ENCODE results near the gene PLA2R1. TPM values are rescaled to one million over a fixed set of nuclear protein-coding genes. Genes with fewer than 3 reads are reported as not detected.
A peak's percentile ranks its signal among the peaks of the same experiment; 100 is the strongest.

Gene PLA2R1
- total RNA-seq, 1 donor from 2014 or later = 31.6 TPM

- ATAC-seq = peak; percentile 58
- intact Hi-C loops (cut with DNase I) = no loop called here
- DNase-seq (ENCODE audit: low spot score) = no peak
These were observed 102.0 kb downstream of the PLA2R1 start for GRCh38 chr2:159960414-159960813.

- DNase-seq (ENCODE audit: low spot score) (no peak), ATAC-seq (no peak)
- intact Hi-C loops (cut with DNase I) = no loop called here
These were observed 103.3 kb downstream of the PLA2R1 start for GRCh38 chr2:159959136-159959535.

- ATAC-seq (peak; percentile 41), DNase-seq (ENCODE audit: low spot score) (no peak)
- intact Hi-C loops (cut with DNase I) = no loop called here
These were observed 109.1 kb downstream of the PLA2R1 start for GRCh38 chr2:159953136-159953823.

- intact Hi-C loops (cut with DNase I) = no loop called here
- peak; percentile 80 for ATAC-seq
- no peak for DNase-seq (ENCODE audit: low spot score)
These were observed 116.0 kb downstream of the PLA2R1 start for GRCh38 chr2:159946326-159946999.

- intact Hi-C loops (cut with DNase I) = no loop called here
- ATAC-seq (no peak), DNase-seq (ENCODE audit: low spot score) (no peak)
These were observed 117.5 kb downstream of the PLA2R1 start for GRCh38 chr2:159944874-159945273.

GRCh38 chr2:159942146-159942545, 120.3 kb downstream of the PLA2R1 start:
- peak; percentile 8 for ATAC-seq
- intact Hi-C loops (cut with DNase I) = no loop called here

GRCh38 chr2:159941729-159942128, 120.7 kb downstream of the PLA2R1 start:
- no peak for DNase-seq (ENCODE audit: low spot score)
- ATAC-seq = no peak
- intact Hi-C loops (cut with DNase I) = no loop called here

More at GRCh38 chr2:159942146-159942545, 120.3 kb downstream of the PLA2R1 start:
- DNase-seq (ENCODE audit: low spot score) = no peak

- DNase-seq (ENCODE audit: low spot score) (no peak), ATAC-seq (peak; percentile 50)
- intact Hi-C loops (cut with DNase I) = no loop called here
These were observed 122.5 kb downstream of the PLA2R1 start for GRCh38 chr2:159939946-159940345.

- no peak for DNase-seq (ENCODE audit: low spot score)
- ATAC-seq = no peak
- intact Hi-C loops (cut with DNase I) = no loop called here
These were observed 124.0 kb downstream of the PLA2R1 start for GRCh38 chr2:159938395-159938794.

GRCh38 chr2:159936471-159936870, 125.9 kb downstream of the PLA2R1 start:
- no peak for ATAC-seq
- DNase-seq (ENCODE audit: low spot score) = no peak
- intact Hi-C loops (cut with DNase I) = no loop called here

- intact Hi-C loops (cut with DNase I) = no loop called here
- DNase-seq (ENCODE audit: low spot score) (no peak), ATAC-seq (peak; percentile 57)
These were observed 128.7 kb downstream of the PLA2R1 start for GRCh38 chr2:159933727-159934049.

- intact Hi-C loops (cut with DNase I) = no loop called here
- DNase-seq (ENCODE audit: low spot score) = no peak
- no peak for ATAC-seq
These were observed 129.2 kb downstream of the PLA2R1 start for GRCh38 chr2:159933040-159933726.

GRCh38 chr2:159926695-159927094, 135.7 kb downstream of the PLA2R1 start:
- DNase-seq (ENCODE audit: low spot score) (no peak), ATAC-seq (no peak)
- intact Hi-C loops (cut with DNase I) = no loop called here

GRCh38 chr2:159925975-159926374, 136.4 kb downstream of the PLA2R1 start:
- ATAC-seq = no peak
- intact Hi-C loops (cut with DNase I) = no loop called here
- no peak for DNase-seq (ENCODE audit: low spot score)

GRCh38 chr2:159922563-159922962, 139.9 kb downstream of the PLA2R1 start:
- DNase-seq (ENCODE audit: low spot score) (no peak), ATAC-seq (no peak)
- intact Hi-C loops (cut with DNase I) = no loop called here

- intact Hi-C loops (cut with DNase I) = no loop called here
- DNase-seq (ENCODE audit: low spot score) (peak; percentile 87), ATAC-seq (peak; percentile 88)
These were observed 140.5 kb downstream of the PLA2R1 start for GRCh38 chr2:159921752-159922404.

- intact Hi-C loops (cut with DNase I) = no loop called here
- no peak for DNase-seq (ENCODE audit: low spot score)
- no peak for ATAC-seq
These were observed 145.9 kb downstream of the PLA2R1 start for GRCh38 chr2:159916511-159916910.

GRCh38 chr2:159913900-159914299, 148.5 kb downstream of the PLA2R1 start:
- ATAC-seq = no peak
- intact Hi-C loops (cut with DNase I) = no loop called here

GRCh38 chr2:159912580-159912979, 149.8 kb downstream of the PLA2R1 start:
- intact Hi-C loops (cut with DNase I) = no loop called here
- DNase-seq (ENCODE audit: low spot score) (no peak), ATAC-seq (no peak)

More at GRCh38 chr2:159913900-159914299, 148.5 kb downstream of the PLA2R1 start:
- DNase-seq (ENCODE audit: low spot score) = no peak

GRCh38 chr2:159910951-159911350, 151.5 kb downstream of the PLA2R1 start:
- DNase-seq (ENCODE audit: low spot score) (no peak), ATAC-seq (no peak)
- intact Hi-C loops (cut with DNase I) = no loop called here

All from sciatic nerve (tissue), 2 donors.